ENCODE data around the gene ZNF217. TPM values are rescaled to one million over a fixed set of nuclear protein-coding genes. Genes with fewer than 3 reads are reported as not detected.

ZNF217 gene
- total and polyA plus RNA-seq, 9 of the 15 experiments (the other 6 are each of a cell fraction or from before 2014, with no cell fraction given) = 3.0 to 41.8 (median 16.8) TPM

DNA sequence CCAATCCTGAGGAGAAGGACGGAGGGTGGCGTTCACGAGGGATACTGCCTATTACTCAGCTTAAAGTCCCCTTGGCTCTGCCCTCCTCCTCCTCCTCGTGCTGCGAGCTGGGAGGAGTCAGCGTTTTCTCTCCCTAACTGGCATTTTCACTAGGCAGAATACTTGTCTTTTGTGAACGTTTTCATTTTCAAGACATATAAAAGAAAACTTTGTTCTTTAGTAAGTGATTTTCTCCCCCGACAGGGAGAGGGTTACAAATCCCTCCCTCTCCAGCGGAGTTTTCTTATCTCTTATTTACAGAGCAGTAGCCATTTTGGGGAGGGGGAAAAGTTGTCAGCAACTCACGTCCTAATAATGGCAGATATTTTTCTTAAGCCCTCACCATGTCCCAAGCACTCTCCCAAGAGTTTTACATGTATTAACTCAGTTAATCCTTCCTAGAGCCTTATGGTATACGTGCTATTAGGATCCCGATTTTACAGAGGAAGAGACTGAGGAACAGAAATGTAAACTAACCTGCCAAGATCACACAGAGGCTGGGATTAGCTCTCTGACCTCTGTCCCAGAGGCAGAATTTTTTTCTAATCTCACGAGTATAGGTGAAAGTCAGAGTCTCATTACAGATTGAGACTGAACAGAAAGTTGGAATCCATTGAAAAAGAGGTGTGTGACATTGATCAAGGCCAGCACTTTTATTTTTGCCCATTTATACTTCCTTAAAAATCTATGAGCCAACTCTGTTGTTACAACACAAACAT is 30.0 kb upstream of the ZNF217 start (continued):
- TF ChIP-seq, protein P1, sequence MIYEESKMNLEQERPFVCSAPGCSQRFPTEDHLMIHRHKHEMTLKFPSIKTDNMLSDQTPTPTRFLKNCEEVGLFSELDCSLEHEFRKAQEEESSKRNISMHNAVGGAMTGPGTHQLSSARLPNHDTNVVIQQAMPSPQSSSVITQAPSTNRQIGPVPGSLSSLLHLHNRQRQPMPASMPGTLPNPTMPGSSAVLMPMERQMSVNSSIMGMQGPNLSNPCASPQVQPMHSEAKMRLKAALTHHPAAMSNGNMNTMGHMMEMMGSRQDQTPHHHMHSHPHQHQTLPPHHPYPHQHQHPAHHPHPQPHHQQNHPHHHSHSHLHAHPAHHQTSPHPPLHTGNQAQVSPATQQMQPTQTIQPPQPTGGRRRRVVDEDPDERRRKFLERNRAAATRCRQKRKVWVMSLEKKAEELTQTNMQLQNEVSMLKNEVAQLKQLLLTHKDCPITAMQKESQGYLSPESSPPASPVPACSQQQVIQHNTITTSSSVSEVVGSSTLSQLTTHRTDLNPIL (CRISPR knock-in tag; IDR thresholded peaks at IDR 0.05) = peak; percentile 23; the same call in 1 of the 2 replicates
- TF ChIP-seq RFX5 (IDR thresholded peaks at IDR 0.05; ENCODE audit: low read depth, low read length) (no peak), TFAM (CRISPR knock-in tag; conservative IDR thresholded peaks at IDR 0.05) (no peak), GTF2F1 (IDR thresholded peaks at IDR 0.05; ENCODE audit: low read depth, low read length) (no peak), NR2C1 (IDR thresholded peaks at IDR 0.05) (peak; percentile 44; the same call in 1 of the 2 replicates), NR2C1 (tag; IDR thresholded peaks at IDR 0.05) (peak; percentile 66), PPARD (CRISPR knock-in tag; IDR thresholded peaks at IDR 0.05) (no peak), GATAD2A (IDR thresholded peaks at IDR 0.05) (peak; percentile 57; the same call in 1 of the 2 replicates), ZFPM2 (CRISPR knock-in tag; IDR thresholded peaks at IDR 0.05) (no peak), TEAD2 (tag; IDR thresholded peaks at IDR 0.05) (no peak), PHB2 (IDR thresholded peaks at IDR 0.05; ENCODE audit: low read depth) (no peak), ATF1 (CRISPR knock-in tag; IDR thresholded peaks at IDR 0.05) (no peak), ATF1 (tag; IDR thresholded peaks at IDR 0.05) (peak; percentile 76)
- TF ChIP-seq, protein P2, sequence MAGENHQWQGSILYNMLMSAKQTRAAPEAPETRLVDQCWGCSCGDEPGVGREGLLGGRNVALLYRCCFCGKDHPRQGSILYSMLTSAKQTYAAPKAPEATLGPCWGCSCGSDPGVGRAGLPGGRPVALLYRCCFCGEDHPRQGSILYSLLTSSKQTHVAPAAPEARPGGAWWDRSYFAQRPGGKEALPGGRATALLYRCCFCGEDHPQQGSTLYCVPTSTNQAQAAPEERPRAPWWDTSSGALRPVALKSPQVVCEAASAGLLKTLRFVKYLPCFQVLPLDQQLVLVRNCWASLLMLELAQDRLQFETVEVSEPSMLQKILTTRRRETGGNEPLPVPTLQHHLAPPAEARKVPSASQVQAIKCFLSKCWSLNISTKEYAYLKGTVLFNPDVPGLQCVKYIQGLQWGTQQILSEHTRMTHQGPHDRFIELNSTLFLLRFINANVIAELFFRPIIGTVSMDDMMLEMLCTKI (IDR thresholded peaks at IDR 0.05; ENCODE audit: partially characterized antibody) = no peak
- TF ChIP-seq, protein P3, sequence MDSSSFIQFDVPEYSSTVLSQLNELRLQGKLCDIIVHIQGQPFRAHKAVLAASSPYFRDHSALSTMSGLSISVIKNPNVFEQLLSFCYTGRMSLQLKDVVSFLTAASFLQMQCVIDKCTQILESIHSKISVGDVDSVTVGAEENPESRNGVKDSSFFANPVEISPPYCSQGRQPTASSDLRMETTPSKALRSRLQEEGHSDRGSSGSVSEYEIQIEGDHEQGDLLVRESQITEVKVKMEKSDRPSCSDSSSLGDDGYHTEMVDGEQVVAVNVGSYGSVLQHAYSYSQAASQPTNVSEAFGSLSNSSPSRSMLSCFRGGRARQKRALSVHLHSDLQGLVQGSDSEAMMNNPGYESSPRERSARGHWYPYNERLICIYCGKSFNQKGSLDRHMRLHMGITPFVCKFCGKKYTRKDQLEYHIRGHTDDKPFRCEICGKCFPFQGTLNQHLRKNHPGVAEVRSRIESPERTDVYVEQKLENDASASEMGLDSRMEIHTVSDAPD (CRISPR knock-in tag; IDR thresholded peaks at IDR 0.05) = no peak
- TF ChIP-seq, protein P4, sequence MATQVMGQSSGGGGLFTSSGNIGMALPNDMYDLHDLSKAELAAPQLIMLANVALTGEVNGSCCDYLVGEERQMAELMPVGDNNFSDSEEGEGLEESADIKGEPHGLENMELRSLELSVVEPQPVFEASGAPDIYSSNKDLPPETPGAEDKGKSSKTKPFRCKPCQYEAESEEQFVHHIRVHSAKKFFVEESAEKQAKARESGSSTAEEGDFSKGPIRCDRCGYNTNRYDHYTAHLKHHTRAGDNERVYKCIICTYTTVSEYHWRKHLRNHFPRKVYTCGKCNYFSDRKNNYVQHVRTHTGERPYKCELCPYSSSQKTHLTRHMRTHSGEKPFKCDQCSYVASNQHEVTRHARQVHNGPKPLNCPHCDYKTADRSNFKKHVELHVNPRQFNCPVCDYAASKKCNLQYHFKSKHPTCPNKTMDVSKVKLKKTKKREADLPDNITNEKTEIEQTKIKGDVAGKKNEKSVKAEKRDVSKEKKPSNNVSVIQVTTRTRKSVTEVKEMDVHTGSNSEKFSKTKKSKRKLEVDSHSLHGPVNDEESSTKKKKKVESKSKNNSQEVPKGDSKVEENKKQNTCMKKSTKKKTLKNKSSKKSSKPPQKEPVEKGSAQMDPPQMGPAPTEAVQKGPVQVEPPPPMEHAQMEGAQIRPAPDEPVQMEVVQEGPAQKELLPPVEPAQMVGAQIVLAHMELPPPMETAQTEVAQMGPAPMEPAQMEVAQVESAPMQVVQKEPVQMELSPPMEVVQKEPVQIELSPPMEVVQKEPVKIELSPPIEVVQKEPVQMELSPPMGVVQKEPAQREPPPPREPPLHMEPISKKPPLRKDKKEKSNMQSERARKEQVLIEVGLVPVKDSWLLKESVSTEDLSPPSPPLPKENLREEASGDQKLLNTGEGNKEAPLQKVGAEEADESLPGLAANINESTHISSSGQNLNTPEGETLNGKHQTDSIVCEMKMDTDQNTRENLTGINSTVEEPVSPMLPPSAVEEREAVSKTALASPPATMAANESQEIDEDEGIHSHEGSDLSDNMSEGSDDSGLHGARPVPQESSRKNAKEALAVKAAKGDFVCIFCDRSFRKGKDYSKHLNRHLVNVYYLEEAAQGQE (IDR thresholded peaks at IDR 0.05; ENCODE audit: borderline replicate concordance) = no peak
- TF ChIP-seq, protein P4 (CRISPR knock-in tag; IDR thresholded peaks at IDR 0.05; ENCODE audit: low read depth) = no peak
